B cell (primary cell): ENCODE measurements around the gene VPS13D. TPM values are rescaled to one million over a fixed set of nuclear protein-coding genes. Genes with fewer than 3 reads are reported as not detected.

ENCODE experiments used
- ATAC-seq: fragments of 200-7000 bp; cut with Tn5 transposase; one replicate; pipeline ENCODE4 v1.10.0; 2021; ENCODE audit warnings: low read depth, mild to moderate bottlenecking, moderate number of reproducible peaks, moderate library complexity
- CTCF ChIA-PET: fragments of 350-600 bp; sonication (Branson Sonifier 250); formaldehyde crosslinking; loops from one replicate; lab custom pipeline; 2021; ENCODE audit warnings: antibody characterized with exemption, inconsistent platforms; lab: Charles Lee
- POLR2A ChIA-PET: fragments of 350-600 bp; sonication (Branson Sonifier 250); formaldehyde crosslinking; loops from one replicate; lab custom pipeline; 2021; ENCODE audit warnings: antibody characterized with exemption; lab: Charles Lee
- DNase-seq: peaks from one replicate; pipeline ENCODE4 v3.0.0; 2013
- H2AFZ ChIP-seq: 2 replicates; pipeline ENCODE4 v1.6.1; 2012; ENCODE audit warnings: mild to moderate bottlenecking, low read depth, low read length; ENCODE audit not compliant: insufficient read depth, poor library complexity, severe bottlenecking
- H3K27ac ChIP-seq, 2 donors: 1 replicate in 1 of 2; 2 replicates in 1 of 2; pipeline ENCODE4 v1.5.1; 2012 to 2013; ENCODE audit warnings: low read length in 2 of 2, mild to moderate bottlenecking in 2 of 2, moderate library complexity in 1 of 2
- H3K27me3 ChIP-seq, 4 experiments: fragments of 200-600 bp in 1 of 4; sonication (generic) in 1 of 4; replicated peaks in 1 of 4; 1 replicate in 2 of 4; 2 replicates in 2 of 4; pipeline versions ENCODE4 v1.6.1 to v1.7.0; 2013 to 2016; ENCODE audit warnings: low read length in 3 of 4, mild to moderate bottlenecking in 2 of 4, mixed read lengths in 1 of 4, moderate library complexity in 1 of 4; ENCODE audit not compliant: insufficient read depth in 4 of 4, control insufficient read depth in 3 of 4; ENCODE audit errors: control extremely low read depth in 1 of 4
- H3K36me3 ChIP-seq, 2 experiments: replicated peaks in 1 of 2; 1 replicate in 1 of 2; 2 replicates in 1 of 2; pipeline versions ENCODE4 v1.6.1 to v1.7.1; 2013; ENCODE audit warnings: low read length in 1 of 2; ENCODE audit not compliant: insufficient read depth in 2 of 2, control insufficient read depth in 1 of 2; ENCODE audit errors: control extremely low read depth in 1 of 2, extremely low read depth in 1 of 2
- H3K4me1 ChIP-seq, 2 donors: fragments of 200-600 bp in 1 of 2; sonication (generic) in 1 of 2; 1 replicate in 1 of 2; 2 replicates in 1 of 2; pipeline versions ENCODE4 v1.5.1 to v1.6.1; 2013 to 2017; ENCODE audit warnings: low read length in 2 of 2; ENCODE audit not compliant: control insufficient read depth in 2 of 2, insufficient read depth in 2 of 2
- H3K4me2 ChIP-seq: replicated peaks from 2 replicates; pipeline ENCODE3; 2012; ENCODE audit warnings: mild to moderate bottlenecking, low read depth, low read length; ENCODE audit not compliant: poor library complexity, severe bottlenecking
- H3K4me3 ChIP-seq, 5 experiments: fragments of 200-600 bp in 1 of 5; sonication (generic) in 1 of 5; 1 replicate in 3 of 5; 2 replicates in 2 of 5; pipeline versions ENCODE4 v1.5.1 to v1.7.0; 2011 to 2016; ENCODE audit warnings: low read length in 4 of 5, mild to moderate bottlenecking in 4 of 5, low read depth in 2 of 5, control low read depth in 1 of 5, moderate library complexity in 1 of 5; ENCODE audit not compliant: insufficient read depth in 1 of 5; ENCODE audit errors: control extremely low read depth in 1 of 5, extremely low read depth in 1 of 5
- H3K79me2 ChIP-seq: fragments of 200-600 bp; sonication (generic); one replicate; pipeline ENCODE4 v1.6.0; 2016; ENCODE audit warnings: low read length; ENCODE audit not compliant: control insufficient read depth, insufficient read depth
- H3K9ac ChIP-seq: fragments of 200-600 bp; sonication (generic); 2 replicates; pipeline ENCODE4 v1.6.1; 2017; ENCODE audit warnings: mild to moderate bottlenecking, low read length, moderate library complexity
- H3K9me3 ChIP-seq, 3 donors: one replicate each; pipeline versions ENCODE4 v1.6.1 to v1.7.1; 2013; ENCODE audit warnings: low read length in 2 of 3; ENCODE audit not compliant: control insufficient read depth in 2 of 3, insufficient read depth in 1 of 3; ENCODE audit errors: control extremely low read depth in 1 of 3
- H4K20me1 ChIP-seq: 2 replicates; pipeline ENCODE4 v1.6.0; 2012; ENCODE audit warnings: mild to moderate bottlenecking, low read length; ENCODE audit not compliant: insufficient read depth, control insufficient read depth, poor library complexity, severe bottlenecking
- H3K27ac Mint-ChIP-seq: one replicate; pipeline ENCODE4 v1.8.0; 2021; ENCODE audit warnings: mixed read lengths
- H3K27me3 Mint-ChIP-seq: one replicate; pipeline ENCODE4 v1.8.0; 2021; ENCODE audit warnings: mixed read lengths
- H3K4me1 Mint-ChIP-seq: one replicate; pipeline ENCODE4 v1.8.0; 2021; ENCODE audit warnings: mixed read lengths
- H3K4me3 Mint-ChIP-seq: one replicate; pipeline ENCODE4 v1.8.0; 2021; ENCODE audit warnings: mixed read lengths
- H3K9me3 Mint-ChIP-seq: one replicate; pipeline ENCODE4 v1.8.0; 2022; ENCODE audit warnings: mixed read lengths; ENCODE audit not compliant: insufficient read depth
- CTCF ChIP-seq: fragments of 200-600 bp; IDR thresholded peaks from one replicate; pipeline ENCODE4 v1.8.0; 2022; ENCODE audit warnings: antibody characterized with exemption, mild to moderate bottlenecking
- EZH2 ChIP-seq: IDR thresholded peaks from 2 replicates; pipeline ENCODE4 v1.6.1; 2012; ENCODE audit warnings: borderline replicate concordance, low read depth, mild to moderate bottlenecking, moderate library complexity, low read length; ENCODE audit not compliant: insufficient read depth, poor library complexity, severe bottlenecking
- WGBS: methylation state at CpG from one replicate; pipeline ENCODE4 v1.1.5; 2013; ENCODE audit warnings: missing lambda C conversion rate; ENCODE audit not compliant: insufficient coverage; 5-methylcytosine and 5-hydroxymethylcytosine counted together
- intact Hi-C: fragments of 100-400 bp; cut with micrococcal nuclease; formaldehyde crosslinking; loops from one replicate; pipeline ENCODE4 v1.10.0; 2022
- polyA plus RNA-seq: library from polyadenylated mRNA; depleted of rRNA; stranded (reverse); fragments of >200 nt; gene quantifications from 2 replicates; pipeline ENCODE4 v1.2.3, GENCODE V29; 2012
- total RNA-seq, 2 donors: library from RNA; stranded (reverse); fragments of 120-200 nt in 1 of 2; gene quantifications; 1 replicate in 1 of 2; 2 replicates in 1 of 2; pipeline versions ENCODE4 v1.2.3 to v1.2.4, GENCODE V29; 2013 to 2022

The VPS13D gene
- total and polyA plus RNA-seq, 2 donors (not counting 1 experiment from before 2014, with no cell fraction given): 29.9 to 104 TPM

- DNase-seq (no peak), ATAC-seq (no peak)
- Histone ChIP-seq H3K27ac (no peak overlapping the region), H2AFZ (no peak overlapping the region), H3K79me2 (no peaks in the 10 kb centered on the region), H3K9me3 (no peaks in the 10 kb centered on the region), H4K20me1 (no peaks in the 10 kb centered on the region), H3K4me1 (no peaks in the 10 kb centered on the region), H3K4me3 (no peak overlapping the region), H3K9ac (no peak overlapping the region), H3K27me3 (no peaks in the 10 kb centered on the region), H3K36me3 (peaks cover 22 to 55% of the 10 kb centered on the region in 2 experiments), H3K4me2 (no peak overlapping the region)
- H3K27ac Mint-ChIP-seq: no peak overlapping the region
- no peak overlapping the region for H3K4me3 Mint-ChIP-seq
- CTCF ChIA-PET: no interaction called here
- no peaks in the 10 kb centered on the region for H3K4me1 Mint-ChIP-seq
- intact Hi-C loops: no loop called here
- TF ChIP-seq CTCF: no peak
- TF ChIP-seq EZH2: no peak
- no peaks in the 10 kb centered on the region for H3K27me3 Mint-ChIP-seq
- 97% methylated on average over 5 of the region's 11 CpGs for WGBS
- H3K9me3 Mint-ChIP-seq: no peaks in the 10 kb centered on the region
- POLR2A ChIA-PET: no interaction called here
These were observed 103.4 kb downstream of the VPS13D start for GRCh38 chr1:12333036-12333785.

- H3K9me3 Mint-ChIP-seq: no peaks in the 10 kb centered on the region
- TF ChIP-seq CTCF (no peak), EZH2 (no peak)
- Histone ChIP-seq H3K4me2 (no peak overlapping the region), H3K27ac (no peak overlapping the region), H3K4me3 (no peak overlapping the region), H3K27me3 (no peaks in the 10 kb centered on the region), H3K79me2 (no peaks in the 10 kb centered on the region), H3K4me1 (no peaks in the 10 kb centered on the region), H3K36me3 (peaks cover 22 to 47% of the 10 kb centered on the region in 2 experiments), H4K20me1 (no peaks in the 10 kb centered on the region), H2AFZ (no peak overlapping the region), H3K9me3 (no peaks in the 10 kb centered on the region), H3K9ac (no peak overlapping the region)
- intact Hi-C loops: no loop called here
- no peak overlapping the region for H3K27ac Mint-ChIP-seq
- CTCF ChIA-PET: no interaction called here
- ATAC-seq (no peak), DNase-seq (no peak)
- no peaks in the 10 kb centered on the region for H3K27me3 Mint-ChIP-seq
- POLR2A ChIA-PET: no interaction called here
- 92% methylated on average over 4 of the region's 4 CpGs for WGBS
- no peak overlapping the region for H3K4me3 Mint-ChIP-seq
- H3K4me1 Mint-ChIP-seq: no peaks in the 10 kb centered on the region
These were observed 106.0 kb downstream of the VPS13D start for GRCh38 chr1:12335815-12336214.
